Measurements from ENCODE around the gene THG1L.

The THG1L gene

DNA sequence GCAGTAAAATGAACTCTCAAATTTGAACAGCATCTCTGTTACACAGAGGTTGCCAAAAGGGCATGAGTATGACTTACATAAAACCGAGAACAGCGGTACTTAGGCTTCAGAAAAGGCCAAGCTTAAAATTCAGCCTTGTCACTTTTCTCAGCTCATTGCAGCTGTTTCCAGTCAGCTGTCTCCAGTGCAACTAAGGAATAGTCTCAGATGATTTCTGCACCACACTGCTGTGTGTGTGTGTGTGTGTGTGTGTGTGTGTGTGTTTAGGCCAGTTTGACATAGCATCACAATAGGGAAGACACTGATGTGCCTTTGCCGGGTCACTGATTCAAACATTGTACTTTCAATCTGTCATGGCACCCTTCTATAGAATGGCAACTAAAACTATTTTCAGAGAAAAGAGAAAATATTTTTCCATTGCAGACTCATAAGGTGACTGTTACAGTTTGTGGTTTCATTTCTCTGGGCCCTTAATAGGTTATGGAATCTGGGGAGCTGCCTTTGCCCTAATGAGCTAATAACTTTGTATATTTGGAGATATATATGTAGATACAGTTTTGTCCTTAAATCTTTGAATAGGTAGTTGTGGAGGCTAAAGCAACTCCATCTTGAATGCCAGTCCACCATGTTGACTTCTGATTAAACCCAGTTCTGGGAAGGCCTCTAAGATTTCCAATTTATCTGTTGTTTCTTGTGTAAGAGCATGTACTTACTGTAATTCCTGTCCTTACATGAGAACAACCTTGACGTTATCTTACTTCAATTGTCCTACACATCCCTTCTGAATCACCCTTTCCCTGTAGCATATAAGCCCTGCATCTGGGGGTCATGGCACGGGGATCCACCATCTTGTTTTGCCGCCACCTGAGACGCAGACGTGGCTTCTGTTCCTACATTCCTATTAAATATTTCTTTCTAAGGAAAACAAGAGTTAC, 16.8 kb downstream of the THG1L start:
- TF ChIP-seq, protein P1, sequence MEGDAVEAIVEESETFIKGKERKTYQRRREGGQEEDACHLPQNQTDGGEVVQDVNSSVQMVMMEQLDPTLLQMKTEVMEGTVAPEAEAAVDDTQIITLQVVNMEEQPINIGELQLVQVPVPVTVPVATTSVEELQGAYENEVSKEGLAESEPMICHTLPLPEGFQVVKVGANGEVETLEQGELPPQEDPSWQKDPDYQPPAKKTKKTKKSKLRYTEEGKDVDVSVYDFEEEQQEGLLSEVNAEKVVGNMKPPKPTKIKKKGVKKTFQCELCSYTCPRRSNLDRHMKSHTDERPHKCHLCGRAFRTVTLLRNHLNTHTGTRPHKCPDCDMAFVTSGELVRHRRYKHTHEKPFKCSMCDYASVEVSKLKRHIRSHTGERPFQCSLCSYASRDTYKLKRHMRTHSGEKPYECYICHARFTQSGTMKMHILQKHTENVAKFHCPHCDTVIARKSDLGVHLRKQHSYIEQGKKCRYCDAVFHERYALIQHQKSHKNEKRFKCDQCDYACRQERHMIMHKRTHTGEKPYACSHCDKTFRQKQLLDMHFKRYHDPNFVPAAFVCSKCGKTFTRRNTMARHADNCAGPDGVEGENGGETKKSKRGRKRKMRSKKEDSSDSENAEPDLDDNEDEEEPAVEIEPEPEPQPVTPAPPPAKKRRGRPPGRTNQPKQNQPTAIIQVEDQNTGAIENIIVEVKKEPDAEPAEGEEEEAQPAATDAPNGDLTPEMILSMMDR (IDR thresholded peaks at IDR 0.05; ENCODE audit: low read depth, low read length, missing control alignments): no peak
- no peak for DNase-seq (ENCODE audit: low read depth)
- no peak overlapping the region for H3K4me3 ChIP-seq (ENCODE audit: low read depth, low read length)
- in situ Hi-C loops (cut with HindIII; ENCODE audit: low sequenced_read_pairs): no loop called here

DNA sequence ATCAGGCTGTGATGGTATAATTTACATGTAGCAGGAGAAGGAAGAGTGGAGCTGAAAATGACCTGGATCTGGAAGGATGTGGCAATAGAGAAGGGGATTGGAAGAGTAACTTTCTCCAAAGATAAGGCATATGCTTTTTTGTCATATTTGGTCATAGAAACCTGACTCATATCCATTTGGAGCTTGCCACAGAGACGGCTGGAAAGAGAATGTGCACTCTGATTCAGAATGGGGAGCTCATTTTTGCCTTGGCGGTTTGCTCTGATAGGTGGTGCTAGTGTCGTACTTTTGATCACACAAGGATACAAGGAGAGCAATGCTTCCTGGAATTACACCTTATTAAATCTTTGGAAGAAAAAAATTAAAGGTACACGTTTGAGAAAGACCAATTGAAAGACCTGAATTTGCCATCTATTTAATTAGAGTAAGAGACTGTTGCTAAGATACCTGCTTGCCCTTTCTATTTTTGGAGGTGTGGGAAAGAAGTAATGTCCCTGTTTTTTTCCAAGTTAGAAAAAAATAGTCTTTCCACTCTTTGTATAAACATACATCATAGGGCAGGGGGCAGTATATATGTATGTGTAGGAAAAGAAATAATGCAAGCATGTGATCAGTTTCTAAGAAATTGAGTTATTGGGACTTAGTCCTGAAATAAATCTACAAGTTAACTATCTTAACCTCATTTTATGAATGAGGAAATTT, 17.7 kb downstream of the THG1L start:
- DNase-seq (ENCODE audit: low read depth): peak; percentile 31
- TF ChIP-seq, protein P1 (IDR thresholded peaks at IDR 0.05; ENCODE audit: low read depth, low read length, missing control alignments): no peak
- no peak overlapping the region for H3K4me3 ChIP-seq (ENCODE audit: low read depth, low read length)
- in situ Hi-C loops (cut with HindIII; ENCODE audit: low sequenced_read_pairs): no loop called here

GRCh38 chr5:157749462-157749799, 18.2 kb downstream of the THG1L start:
- TF ChIP-seq, protein P1 (IDR thresholded peaks at IDR 0.05; ENCODE audit: low read depth, low read length, missing control alignments): no peak
- in situ Hi-C loops (cut with HindIII; ENCODE audit: low sequenced_read_pairs): no loop called here
- no peak overlapping the region for H3K4me3 ChIP-seq (ENCODE audit: low read depth, low read length)
- no peak for DNase-seq (ENCODE audit: low read depth)

DNA sequence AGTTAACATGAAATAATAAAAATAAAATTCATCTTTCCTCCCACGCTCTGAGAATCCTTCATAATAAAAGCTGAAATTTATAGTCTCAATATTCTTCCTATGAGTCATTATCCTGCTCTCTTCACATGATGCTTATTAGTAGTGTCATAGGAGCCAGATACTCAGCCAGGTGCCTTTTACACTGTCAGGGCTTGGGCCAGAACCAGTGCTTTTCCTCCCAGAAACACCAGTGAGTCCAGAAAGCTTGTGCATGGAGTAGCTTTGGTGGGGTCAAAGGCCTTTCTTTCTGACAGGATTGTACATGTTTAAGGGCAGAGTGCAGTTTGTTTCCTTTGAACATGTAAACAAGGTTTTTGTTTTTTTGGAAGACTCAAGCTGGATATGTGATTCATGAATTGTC, 19.1 kb downstream of the THG1L start:
- TF ChIP-seq, protein P1 (IDR thresholded peaks at IDR 0.05; ENCODE audit: low read depth, low read length, missing control alignments): no peak
- in situ Hi-C loops (cut with HindIII; ENCODE audit: low sequenced_read_pairs): no loop called here
- H3K4me3 ChIP-seq (ENCODE audit: low read depth, low read length): no peak overlapping the region
- DNase-seq (ENCODE audit: low read depth): no peak

GRCh38 chr5:157756122-157756521, 24.9 kb downstream of the THG1L start:
- no peak overlapping the region for H3K4me3 ChIP-seq (ENCODE audit: low read depth, low read length)
- no peak for DNase-seq (ENCODE audit: low read depth)
- TF ChIP-seq, protein P1 (IDR thresholded peaks at IDR 0.05; ENCODE audit: low read depth, low read length, missing control alignments): no peak
- in situ Hi-C loops (cut with HindIII; ENCODE audit: low sequenced_read_pairs): no loop called here

- no peak for DNase-seq (ENCODE audit: low read depth)
- in situ Hi-C loops (cut with HindIII; ENCODE audit: low sequenced_read_pairs): no loop called here
- TF ChIP-seq, protein P1 (IDR thresholded peaks at IDR 0.05; ENCODE audit: low read depth, low read length, missing control alignments): no peak
- no peak overlapping the region for H3K4me3 ChIP-seq (ENCODE audit: low read depth, low read length)
Measured at GRCh38 chr5:157758706-157759105, 27.5 kb downstream of the THG1L start.

All from astrocyte of the cerebellum (primary cell).